Esophagus squamous epithelium (tissue), 5 donors: ENCODE results near the gene HIPK2. TPM values are rescaled to one million over a fixed set of nuclear protein-coding genes. Genes with fewer than 3 reads are reported as not detected.

ENCODE experiments used
- DNase-seq: peaks from one replicate; lab custom pipeline; 2025; lab: John Stamatoyannopoulos, UW
- H3K27ac ChIP-seq, 4 donors: fragments of 200-600 bp; sonication (generic); one replicate each; pipeline ENCODE4 v1.5.1; 2016 to 2019; ENCODE audit warnings: mild to moderate bottlenecking in 1 of 4
- H3K27me3 ChIP-seq, 4 donors: fragments of 200-600 bp; sonication (generic); 1 replicate in 3 of 4; 2 replicates in 1 of 4; pipeline versions ENCODE4 v1.5.1 to v1.6.0; 2017 to 2021; ENCODE audit warnings: antibody characterized with exemption in 1 of 4
- H3K36me3 ChIP-seq, 3 donors: fragments of 200-600 bp; sonication (generic); one replicate each; pipeline ENCODE4 v1.5.1; 2016 to 2019
- H3K4me1 ChIP-seq, 3 donors: fragments of 200-600 bp; sonication (generic); one replicate each; pipeline ENCODE4 v1.5.1; 2017 to 2019
- H3K4me3 ChIP-seq, 4 donors: fragments of 200-600 bp; sonication (generic); 1 replicate in 3 of 4; 2 replicates in 1 of 4; pipeline ENCODE4 v1.5.1; 2016 to 2019; ENCODE audit warnings: mild to moderate bottlenecking in 2 of 4, moderate library complexity in 1 of 4
- H3K9me3 ChIP-seq, 3 donors: fragments of 200-600 bp; sonication (generic); one replicate each; pipeline ENCODE4 v1.5.1; 2016 to 2019
- POLR2A ChIP-seq, 4 donors: fragments of 450-650 bp; IDR thresholded peaks; one replicate each; pipeline ENCODE4 v1.6.1; 2017; ENCODE audit warnings: antibody characterized with exemption in 4 of 4, mild to moderate bottlenecking in 4 of 4, moderate library complexity in 3 of 4
- WGBS, 2 donors: methylation state at CpG; one replicate each; pipeline ENCODE4 v1.1.5; 2018; 5-methylcytosine and 5-hydroxymethylcytosine counted together
- intact Hi-C: fragments of 100-400 bp; cut with DNase I; formaldehyde crosslinking; loops from one replicate; pipeline ENCODE4 v1.15.0; 2022
- total RNA-seq, 4 donors: library from RNA; depleted of rRNA; stranded (reverse); fragments of >200 nt; gene quantifications; one replicate each; pipeline ENCODE4 v1.1.0, GENCODE V29; 2016
- TF ChIP-seq, protein P1 (sequence below), 6 experiments: fragments of 450-650 bp in 4 of 6; fragments of 200-600 bp in 2 of 6; sonication (generic) in 2 of 6; IDR thresholded peaks; one replicate each; pipeline ENCODE4 v1.5.1; 2016 to 2019; ENCODE audit warnings: antibody characterized with exemption in 6 of 6, mild to moderate bottlenecking in 4 of 6, moderate library complexity in 4 of 6
- donor health status: DM: yes; HTN: yes; CAD: no.

The HIPK2 gene
- total RNA-seq, 4 donors from 2014 or later, result 17.8 to 37.9 (median 29.3) TPM

- H3K27me3 ChIP-seq, result no peaks in the 10 kb centered on the region
- H3K9me3 ChIP-seq, result no peaks in the 10 kb centered on the region
- peaks cover 21 to 83% (median 23%) of the 10 kb centered on the region in 3 donors for H3K4me1 ChIP-seq
- peak overlapping the region in 2 of 4 donors; percentile 67 to 78 for H3K27ac ChIP-seq
- H3K36me3 ChIP-seq, result peaks cover 0 to 22% (median 0%) of the 10 kb centered on the region in 3 donors
- 85 to 88% methylated on average over 6 of the region's 6 CpGs for WGBS, 2 donors
- TF ChIP-seq, protein P1, sequence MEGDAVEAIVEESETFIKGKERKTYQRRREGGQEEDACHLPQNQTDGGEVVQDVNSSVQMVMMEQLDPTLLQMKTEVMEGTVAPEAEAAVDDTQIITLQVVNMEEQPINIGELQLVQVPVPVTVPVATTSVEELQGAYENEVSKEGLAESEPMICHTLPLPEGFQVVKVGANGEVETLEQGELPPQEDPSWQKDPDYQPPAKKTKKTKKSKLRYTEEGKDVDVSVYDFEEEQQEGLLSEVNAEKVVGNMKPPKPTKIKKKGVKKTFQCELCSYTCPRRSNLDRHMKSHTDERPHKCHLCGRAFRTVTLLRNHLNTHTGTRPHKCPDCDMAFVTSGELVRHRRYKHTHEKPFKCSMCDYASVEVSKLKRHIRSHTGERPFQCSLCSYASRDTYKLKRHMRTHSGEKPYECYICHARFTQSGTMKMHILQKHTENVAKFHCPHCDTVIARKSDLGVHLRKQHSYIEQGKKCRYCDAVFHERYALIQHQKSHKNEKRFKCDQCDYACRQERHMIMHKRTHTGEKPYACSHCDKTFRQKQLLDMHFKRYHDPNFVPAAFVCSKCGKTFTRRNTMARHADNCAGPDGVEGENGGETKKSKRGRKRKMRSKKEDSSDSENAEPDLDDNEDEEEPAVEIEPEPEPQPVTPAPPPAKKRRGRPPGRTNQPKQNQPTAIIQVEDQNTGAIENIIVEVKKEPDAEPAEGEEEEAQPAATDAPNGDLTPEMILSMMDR (IDR thresholded peaks at IDR 0.05), result no peak
- H3K4me3 ChIP-seq, result no peak overlapping the region
- intact Hi-C loops, result loop anchor here (10.0 kb wide), 1 partner anchor 128 kb away; no protein-coding TSS in a partner anchor
- no peak for DNase-seq
These were observed 4.9 kb downstream of the HIPK2 start for GRCh38 chr7:139772873-139773272.

DNA sequence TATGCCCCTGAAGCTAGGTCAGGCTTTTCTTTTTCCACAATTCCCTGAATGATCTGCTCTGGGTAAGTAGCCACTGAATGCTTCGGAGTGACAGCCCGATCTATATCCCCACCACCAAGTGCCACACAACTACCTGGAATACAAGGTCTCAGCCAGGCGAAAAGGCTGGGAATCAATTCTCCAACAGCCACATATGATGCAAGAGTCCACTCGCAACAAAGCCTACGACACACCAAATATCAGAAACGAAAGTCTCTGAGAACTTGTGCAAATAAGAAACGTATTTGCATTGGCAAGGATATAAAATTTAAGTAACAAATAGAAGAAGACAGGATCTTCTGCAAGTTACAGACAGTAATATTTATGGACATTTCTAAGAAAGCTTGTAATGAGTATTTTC is 5.7 kb downstream of the HIPK2 start:
- WGBS, 2 donors, result 51 to 76% methylated on average over 4 to 7 of the region's 7 CpGs
- Histone ChIP-seq H3K4me1 (peaks cover 21 to 89% (median 25%) of the 10 kb centered on the region in 3 donors), H3K9me3 (no peaks in the 10 kb centered on the region), H3K27me3 (no peaks in the 10 kb centered on the region), H3K4me3 (no peak overlapping the region), H3K36me3 (peaks cover 0 to 22% (median 0%) of the 10 kb centered on the region in 3 donors), H3K27ac (peak overlapping the region in 3 of 4 donors; percentile 56 to 78 (median 67))
- TF ChIP-seq POLR2A (IDR thresholded peaks at IDR 0.05), result no peak
- TF ChIP-seq, protein P1 (IDR thresholded peaks at IDR 0.05), result no peak
- intact Hi-C loops, result loop anchor here (10.0 kb wide), 1 partner anchor 127 kb away; no protein-coding TSS in a partner anchor
- no peak for DNase-seq

DNA sequence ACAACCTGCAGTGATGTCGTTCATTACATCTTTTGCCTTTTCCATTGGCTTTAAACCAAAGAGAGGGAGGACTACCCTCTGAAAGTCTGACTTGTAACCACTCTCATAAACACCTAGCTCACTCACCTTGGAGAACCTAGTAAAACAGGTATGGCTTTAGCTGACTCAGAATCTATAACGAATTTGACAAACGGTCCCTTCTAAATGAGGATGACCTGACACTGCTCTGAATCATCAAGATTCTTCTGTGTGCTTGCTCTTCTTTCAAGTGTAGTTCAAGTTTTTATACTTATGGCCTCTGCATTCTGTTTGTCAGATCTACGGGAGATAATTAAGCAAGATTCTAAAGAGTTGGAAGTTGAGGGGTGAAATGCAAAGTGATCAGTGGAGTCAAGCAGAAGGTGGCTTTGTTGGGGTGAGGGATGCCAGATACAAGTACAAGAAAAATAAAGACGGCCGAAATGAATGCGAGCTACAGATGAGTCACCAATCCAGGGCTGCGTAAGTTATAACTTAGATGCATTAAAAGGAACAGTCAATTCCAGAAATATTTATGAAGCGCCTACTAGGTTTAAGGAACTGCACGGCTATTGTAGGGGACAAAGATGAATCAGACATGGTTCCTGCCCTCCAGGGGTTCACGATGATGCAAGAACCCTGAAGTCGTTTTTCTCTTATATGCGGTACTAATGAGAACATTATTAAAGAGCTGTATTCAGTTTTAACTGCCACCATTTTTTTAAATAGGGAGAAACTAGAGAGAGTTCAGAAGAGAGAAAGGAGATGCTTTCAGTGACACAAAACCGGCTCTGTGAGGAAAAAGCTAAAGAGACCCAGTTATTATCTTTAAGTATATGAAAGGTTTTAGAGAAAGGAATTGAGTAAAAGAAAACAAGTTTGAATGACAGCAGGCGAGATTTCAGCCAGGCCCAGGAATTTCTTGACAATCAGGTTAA is 6.5 kb downstream of the HIPK2 start:
- Histone ChIP-seq H3K9me3 (no peaks in the 10 kb centered on the region), H3K4me1 (peaks cover 21 to 94% (median 28%) of the 10 kb centered on the region in 3 donors), H3K36me3 (peaks cover 0 to 22% (median 0%) of the 10 kb centered on the region in 3 donors), H3K4me3 (peak overlapping the region in 2 of 4 donors; percentile 18 to 33), H3K27me3 (no peaks in the 10 kb centered on the region), H3K27ac (peak overlapping the region; percentile 35 to 78 (median 62))
- intact Hi-C loops, result loop anchor here (10.0 kb wide), 1 partner anchor 126 kb away; no protein-coding TSS in a partner anchor
- DNase-seq, result no peak
- TF ChIP-seq POLR2A (IDR thresholded peaks at IDR 0.05), result no peak
- TF ChIP-seq, protein P1 (IDR thresholded peaks at IDR 0.05), result no peak
- WGBS, 2 donors, result 30 to 33% methylated on average over 15 of the region's 15 CpGs

DNA sequence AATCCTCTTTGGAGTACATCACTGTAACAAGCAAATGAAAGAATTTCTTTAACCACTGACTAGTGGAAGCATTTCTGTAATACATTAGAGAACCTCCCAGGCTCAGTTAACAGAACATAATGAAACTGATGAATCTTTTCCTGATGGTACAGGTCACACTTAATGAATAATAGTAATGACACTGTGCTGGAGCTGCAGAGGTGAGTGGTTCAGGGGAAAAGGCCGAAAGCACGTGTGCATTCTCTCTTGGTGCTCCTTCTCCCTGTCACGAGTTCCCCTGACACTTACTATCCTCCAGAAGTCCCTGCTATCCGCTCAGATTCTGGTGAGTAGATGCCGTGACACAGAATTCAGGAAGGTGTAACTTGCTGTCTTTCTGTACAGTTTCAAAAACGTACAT is 8.0 kb downstream of the HIPK2 start:
- 85 to 89% methylated on average over 6 of the region's 6 CpGs for WGBS, 2 donors
- peaks cover 0 to 22% (median 0%) of the 10 kb centered on the region in 3 donors for H3K36me3 ChIP-seq
- H3K4me3 ChIP-seq, result no peak overlapping the region
- TF ChIP-seq, protein P1 (IDR thresholded peaks at IDR 0.05), result no peak
- no peak for TF ChIP-seq POLR2A (IDR thresholded peaks at IDR 0.05)
- no peak for DNase-seq
- H3K27ac ChIP-seq, result peak overlapping the region in 1 of 4 donors; percentile 78
- no peaks in the 10 kb centered on the region for H3K27me3 ChIP-seq
- no peaks in the 10 kb centered on the region for H3K9me3 ChIP-seq
- intact Hi-C loops, result loop anchor here (10.0 kb wide), 1 partner anchor 125 kb away; no protein-coding TSS in a partner anchor
- peaks cover 9 to 80% (median 20%) of the 10 kb centered on the region in 3 donors for H3K4me1 ChIP-seq

DNA sequence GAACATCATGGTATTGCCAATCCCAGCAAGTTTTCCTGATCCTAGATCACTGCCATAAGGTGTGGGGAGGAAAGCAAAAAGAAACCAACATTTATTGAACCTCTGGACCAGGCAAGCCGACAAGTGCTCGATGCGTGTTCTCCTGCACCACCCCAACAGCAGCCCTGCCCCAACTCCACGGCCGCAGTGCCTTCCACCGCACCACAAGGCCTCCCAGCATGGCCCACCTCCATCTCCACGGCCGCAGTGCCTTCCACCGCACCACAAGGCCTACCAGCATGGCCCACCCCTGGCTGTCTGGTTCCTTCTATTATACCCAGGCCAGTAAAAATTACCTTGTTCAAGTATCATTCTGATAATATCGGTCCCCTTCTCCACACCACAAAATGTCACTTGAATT is 8.7 kb downstream of the HIPK2 start:
- peaks cover 6 to 73% (median 17%) of the 10 kb centered on the region in 3 donors for H3K4me1 ChIP-seq
- H3K27ac ChIP-seq, result no peak overlapping the region

More for the DNA sequence above, 8.7 kb downstream of the HIPK2 start:
- no peak for DNase-seq
- Histone ChIP-seq H3K27me3 (no peaks in the 10 kb centered on the region), H3K9me3 (no peaks in the 10 kb centered on the region), H3K36me3 (peaks cover 0 to 20% (median 0%) of the 10 kb centered on the region in 3 donors), H3K4me3 (no peak overlapping the region)
- no peak for TF ChIP-seq POLR2A (IDR thresholded peaks at IDR 0.05)
- TF ChIP-seq, protein P1 (IDR thresholded peaks at IDR 0.05), result no peak
- intact Hi-C loops, result no loop called here
- 95 to 98% methylated on average over 10 of the region's 10 CpGs for WGBS, 2 donors
